ENCODE results near the gene FOXP1.

The FOXP1 gene

GRCh38 chr3:71232175-71232679, 351.3 kb downstream of the FOXP1 start:
- TF ChIP-seq, protein P1, sequence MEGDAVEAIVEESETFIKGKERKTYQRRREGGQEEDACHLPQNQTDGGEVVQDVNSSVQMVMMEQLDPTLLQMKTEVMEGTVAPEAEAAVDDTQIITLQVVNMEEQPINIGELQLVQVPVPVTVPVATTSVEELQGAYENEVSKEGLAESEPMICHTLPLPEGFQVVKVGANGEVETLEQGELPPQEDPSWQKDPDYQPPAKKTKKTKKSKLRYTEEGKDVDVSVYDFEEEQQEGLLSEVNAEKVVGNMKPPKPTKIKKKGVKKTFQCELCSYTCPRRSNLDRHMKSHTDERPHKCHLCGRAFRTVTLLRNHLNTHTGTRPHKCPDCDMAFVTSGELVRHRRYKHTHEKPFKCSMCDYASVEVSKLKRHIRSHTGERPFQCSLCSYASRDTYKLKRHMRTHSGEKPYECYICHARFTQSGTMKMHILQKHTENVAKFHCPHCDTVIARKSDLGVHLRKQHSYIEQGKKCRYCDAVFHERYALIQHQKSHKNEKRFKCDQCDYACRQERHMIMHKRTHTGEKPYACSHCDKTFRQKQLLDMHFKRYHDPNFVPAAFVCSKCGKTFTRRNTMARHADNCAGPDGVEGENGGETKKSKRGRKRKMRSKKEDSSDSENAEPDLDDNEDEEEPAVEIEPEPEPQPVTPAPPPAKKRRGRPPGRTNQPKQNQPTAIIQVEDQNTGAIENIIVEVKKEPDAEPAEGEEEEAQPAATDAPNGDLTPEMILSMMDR (IDR thresholded peaks at IDR 0.05; ENCODE audit: low read depth, low read length, poor library complexity, severe bottlenecking) = no peak
- TF ChIP-seq EZH2phosphoT487 (IDR thresholded peaks at IDR 0.05; ENCODE audit: borderline replicate concordance, low read length) = no peak
- Histone ChIP-seq H3K27ac (ENCODE audit: low read depth, low read length) (no peak overlapping the region), H3K36me3 (ENCODE audit: control insufficient read depth, low read length) (no peaks in the 10 kb centered on the region), H3K79me2 (ENCODE audit: control insufficient read depth, low read length) (no peaks in the 10 kb centered on the region), H3K4me2 (ENCODE audit: low read length) (no peak overlapping the region), H3F3A (ENCODE audit: control insufficient read depth, insufficient read depth) (no peaks in the 10 kb centered on the region), H3K9me3 (ENCODE audit: control insufficient read depth, insufficient read depth, low read length) (no peaks in the 10 kb centered on the region), H3K4me1 (ENCODE audit: control insufficient read depth, low read length) (peaks cover 20% of the 10 kb centered on the region), H3K27me3 (ENCODE audit: control insufficient read depth, low read length) (no peaks in the 10 kb centered on the region), H3K9me2 (replicated peaks; ENCODE audit: control insufficient read depth, low read length) (no peaks in the 10 kb centered on the region), H4K20me1 (ENCODE audit: control insufficient read depth, insufficient read depth, low read depth, low read length) (no peaks in the 10 kb centered on the region; the same call in 1 of the 2 replicates), H3K4me3 (ENCODE audit: low read length) (no peak overlapping the region)

- Histone ChIP-seq H3K79me2 (ENCODE audit: control insufficient read depth, low read length) (no peaks in the 10 kb centered on the region), H3K9me3 (ENCODE audit: control insufficient read depth, insufficient read depth, low read length) (no peaks in the 10 kb centered on the region), H3K4me1 (ENCODE audit: control insufficient read depth, low read length) (peaks cover 25% of the 10 kb centered on the region), H3K27me3 (ENCODE audit: control insufficient read depth, low read length) (no peaks in the 10 kb centered on the region), H3K36me3 (ENCODE audit: control insufficient read depth, low read length) (no peaks in the 10 kb centered on the region), H3K4me2 (ENCODE audit: low read length) (no peak overlapping the region), H3K9me2 (replicated peaks; ENCODE audit: control insufficient read depth, low read length) (no peaks in the 10 kb centered on the region), H3K4me3 (ENCODE audit: low read length) (no peak overlapping the region), H3K27ac (ENCODE audit: low read depth, low read length) (no peak overlapping the region), H3F3A (ENCODE audit: control insufficient read depth, insufficient read depth) (no peaks in the 10 kb centered on the region), H4K20me1 (ENCODE audit: control insufficient read depth, insufficient read depth, low read depth, low read length) (no peaks in the 10 kb centered on the region; the same call in 1 of the 2 replicates)
- TF ChIP-seq EZH2phosphoT487 (IDR thresholded peaks at IDR 0.05; ENCODE audit: borderline replicate concordance, low read length) = no peak
- TF ChIP-seq, protein P1 (IDR thresholded peaks at IDR 0.05; ENCODE audit: low read depth, low read length, poor library complexity, severe bottlenecking) = no peak
Measured at GRCh38 chr3:71231680-71232079, 351.8 kb downstream of the FOXP1 start.

DNA sequence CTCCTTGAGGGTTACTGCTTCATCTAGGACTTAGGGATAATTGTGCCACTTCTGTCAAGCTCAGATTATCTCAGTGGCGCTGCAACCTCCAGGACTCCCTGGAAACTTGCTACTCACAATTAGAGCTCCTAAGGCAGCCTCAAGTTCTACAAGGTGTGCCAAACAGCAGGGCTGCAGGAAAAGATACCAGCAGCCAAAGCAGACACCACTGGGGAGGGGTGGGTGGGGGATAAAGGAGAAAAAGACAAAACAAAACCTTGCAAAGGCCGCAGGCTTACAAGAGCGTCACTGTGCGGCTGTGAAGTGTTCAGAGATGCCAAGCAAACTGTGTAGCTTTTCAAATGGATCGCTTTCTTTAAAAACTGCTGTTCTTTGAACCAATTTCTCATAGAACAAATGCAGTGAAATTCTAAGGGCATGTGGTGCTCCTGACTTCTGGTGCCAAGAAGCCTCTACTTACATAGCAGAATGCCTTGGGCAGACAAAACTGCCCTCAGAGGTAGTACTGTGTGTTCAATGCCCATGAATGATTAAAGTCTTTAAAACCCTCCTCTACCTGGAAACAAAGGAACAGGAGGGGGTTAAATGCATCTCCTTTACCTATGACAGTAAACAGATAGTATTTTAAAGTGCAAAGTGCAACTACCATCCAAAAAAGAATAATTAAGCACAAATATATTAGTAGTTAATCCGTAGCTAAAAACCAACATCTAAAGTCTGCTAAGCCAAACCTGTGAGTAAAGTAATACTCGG, 353.4 kb downstream of the FOXP1 start:
- no peaks in the 10 kb centered on the region for H3K9me3 ChIP-seq (ENCODE audit: control insufficient read depth, insufficient read depth, low read length)
- TF ChIP-seq EZH2phosphoT487 (IDR thresholded peaks at IDR 0.05; ENCODE audit: borderline replicate concordance, low read length) = no peak
- TF ChIP-seq, protein P1 (IDR thresholded peaks at IDR 0.05; ENCODE audit: low read depth, low read length, poor library complexity, severe bottlenecking) = no peak
- no peak overlapping the region for H3K4me3 ChIP-seq (ENCODE audit: low read length)
- peaks cover 29% of the 10 kb centered on the region for H3K4me1 ChIP-seq (ENCODE audit: control insufficient read depth, low read length)
- no peak overlapping the region for H3K4me2 ChIP-seq (ENCODE audit: low read length)
- no peaks in the 10 kb centered on the region; the same call in 1 of the 2 replicates for H4K20me1 ChIP-seq (ENCODE audit: control insufficient read depth, insufficient read depth, low read depth, low read length)
- no peaks in the 10 kb centered on the region for H3F3A ChIP-seq (ENCODE audit: control insufficient read depth, insufficient read depth)
- no peak overlapping the region for H3K27ac ChIP-seq (ENCODE audit: low read depth, low read length)
- H3K79me2 ChIP-seq (ENCODE audit: control insufficient read depth, low read length) = no peaks in the 10 kb centered on the region
- no peaks in the 10 kb centered on the region for H3K27me3 ChIP-seq (ENCODE audit: control insufficient read depth, low read length)
- H3K9me2 ChIP-seq (replicated peaks; ENCODE audit: control insufficient read depth, low read length) = no peaks in the 10 kb centered on the region
- H3K36me3 ChIP-seq (ENCODE audit: control insufficient read depth, low read length) = no peaks in the 10 kb centered on the region
